Activated T-helper 1 cell treated with anti-CD3 and anti-CD28 coated beads, Interleukin-12 subunit alpha, Interleukin-12 subunit beta, Interleukin-2, Interleukin-4 antibody, amounts not matched to agents 30 ng/mL and 10 ng/mL and 1 ng/mL, durations not matched to agents 14 hours and 24 hours and 36 hours (primary cell): ENCODE results near the gene CD3G. TPM values are rescaled to one million over a fixed set of nuclear protein-coding genes. Genes with fewer than 3 reads are reported as not detected.

Experiments used
- DNase-seq: peaks from one replicate; pipeline ENCODE4 v3.0.0; 2021; ENCODE audit warnings: low spot score
- H3K27ac Mint-ChIP-seq: one replicate; pipeline ENCODE4 v1.8.0; 2021; ENCODE audit warnings: mild to moderate bottlenecking, mixed read lengths
- H3K27me3 Mint-ChIP-seq: one replicate; pipeline ENCODE4 v1.8.0; 2022; ENCODE audit warnings: mild to moderate bottlenecking, moderate library complexity, mixed read lengths; ENCODE audit not compliant: insufficient read depth
- H3K36me3 Mint-ChIP-seq: one replicate; pipeline ENCODE4 v1.8.0; 2021; ENCODE audit warnings: low read depth, mixed read lengths
- H3K4me1 Mint-ChIP-seq: one replicate; pipeline ENCODE4 v1.8.0; 2021; ENCODE audit warnings: low read depth, mixed read lengths
- H3K4me3 Mint-ChIP-seq: one replicate; pipeline ENCODE4 v1.8.0; 2021; ENCODE audit warnings: mild to moderate bottlenecking, moderate library complexity, mixed read lengths
- H3K9me3 Mint-ChIP-seq: one replicate; pipeline ENCODE4 v1.8.0; 2021; ENCODE audit warnings: mixed read lengths
- intact Hi-C: fragments of 100-400 bp; cut with micrococcal nuclease; formaldehyde crosslinking; loops from one replicate; pipeline ENCODE4 v1.15.1; 2024
- total RNA-seq: library from RNA; stranded (reverse); gene quantifications from 2 replicates; pipeline ENCODE4 v1.2.3, GENCODE V29; 2022

Gene CD3G
- total RNA-seq, 1 donor from 2014 or later, result 134 TPM

- Mint-ChIP-seq H3K9me3 (no peaks in the 10 kb centered on the region), H3K36me3 (peaks cover 42% of the 10 kb centered on the region), H3K27ac (peak overlapping the region; percentile 99), H3K4me1 (peaks cover 70% of the 10 kb centered on the region), H3K27me3 (no peaks in the 10 kb centered on the region), H3K4me3 (peak overlapping the region; percentile 90)
- intact Hi-C loops, result no loop called here
- no peak for DNase-seq
These were observed 4.7 kb upstream of the CD3G start for GRCh38 chr11:118339281-118339961.

DNA sequence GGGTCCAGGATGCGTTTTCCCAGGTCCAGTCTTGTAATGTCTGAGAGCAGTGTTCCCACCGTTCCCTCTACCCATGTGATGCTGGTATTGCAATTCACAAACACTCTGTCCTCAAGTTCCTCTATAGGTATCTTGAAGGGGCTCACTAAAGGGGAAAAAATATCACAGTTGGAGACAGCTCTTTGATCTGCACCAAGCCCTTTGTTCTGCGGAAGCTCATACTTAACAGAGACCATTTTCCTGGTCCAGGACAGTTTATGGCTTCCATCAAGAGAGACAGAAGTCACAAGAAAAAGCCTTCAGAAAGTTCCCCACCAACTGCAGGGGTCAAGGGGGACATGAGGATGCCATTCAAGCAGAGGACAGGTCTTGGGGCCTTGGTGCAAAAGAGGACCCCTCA lies 3.7 kb upstream of the CD3G start:
- Mint-ChIP-seq H3K4me1 (peaks cover 68% of the 10 kb centered on the region), H3K9me3 (no peaks in the 10 kb centered on the region), H3K27me3 (no peaks in the 10 kb centered on the region), H3K36me3 (peaks cover 44% of the 10 kb centered on the region), H3K27ac (peak overlapping the region; percentile 99), H3K4me3 (peak overlapping the region; percentile 90)
- DNase-seq, result no peak
- intact Hi-C loops, result loop anchor here (5.0 kb wide), 1 partner anchor 193 kb away; no protein-coding TSS in a partner anchor

GRCh38 chr11:118341261-118341660 lies 2.9 kb upstream of the CD3G start:
- no peak for DNase-seq
- Mint-ChIP-seq H3K36me3 (peaks cover 48% of the 10 kb centered on the region), H3K4me3 (peak overlapping the region; percentile 90), H3K27me3 (no peaks in the 10 kb centered on the region), H3K9me3 (no peaks in the 10 kb centered on the region), H3K27ac (peak overlapping the region; percentile 86), H3K4me1 (peaks cover 72% of the 10 kb centered on the region)
- intact Hi-C loops, result loop anchor here (5.0 kb wide), 1 partner anchor 194 kb away; no protein-coding TSS in a partner anchor

DNA sequence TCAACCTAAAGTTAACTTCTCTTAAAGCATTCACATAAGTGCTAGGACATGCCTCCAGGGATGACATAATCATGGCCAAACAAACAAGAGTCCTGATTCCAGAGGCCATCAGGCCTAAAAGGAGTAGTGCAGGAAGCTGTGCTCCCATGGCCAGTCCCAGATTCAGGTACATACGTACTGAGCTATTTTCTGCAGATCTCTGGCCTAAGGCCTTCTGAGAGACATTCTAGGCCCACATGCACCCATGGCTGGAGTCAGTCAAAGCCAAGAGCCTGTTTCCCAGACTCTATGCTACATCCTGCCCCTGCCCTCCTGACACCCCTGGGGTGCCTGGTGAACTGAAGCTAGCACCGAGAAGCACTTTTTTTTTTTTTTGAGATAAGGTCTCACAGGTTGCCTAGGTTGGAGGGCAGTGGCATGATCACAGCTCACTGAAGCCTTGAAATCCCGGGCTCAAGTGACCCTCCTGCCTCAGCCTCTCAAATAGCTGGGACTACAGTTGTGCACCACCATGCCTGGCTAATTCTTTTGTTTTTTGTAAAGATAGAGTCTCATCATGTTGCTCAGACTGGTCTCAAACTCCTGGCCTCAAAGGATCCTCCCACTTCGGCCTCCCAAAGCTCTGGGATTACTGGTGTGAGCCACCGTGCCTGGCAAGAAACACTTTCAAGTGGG lies 2.2 kb upstream of the CD3G start:
- peaks cover 74% of the 10 kb centered on the region for H3K4me1 Mint-ChIP-seq
- H3K27me3 Mint-ChIP-seq, result no peaks in the 10 kb centered on the region
- H3K4me3 Mint-ChIP-seq, result peak overlapping the region; percentile 90
- no peak for DNase-seq
- intact Hi-C loops, result loop anchor here (1.0 to 5.0 kb wide), 4 partner anchors 11 to 195 kb away; partner anchors contain the start of gene KMT2A
- peaks cover 46% of the 10 kb centered on the region for H3K36me3 Mint-ChIP-seq
- peak overlapping the region; percentile 86 for H3K27ac Mint-ChIP-seq
- H3K9me3 Mint-ChIP-seq, result no peaks in the 10 kb centered on the region

- H3K9me3 Mint-ChIP-seq, result no peaks in the 10 kb centered on the region
- H3K27ac Mint-ChIP-seq, result peak within 1 kb of the TSS; percentile 86
- H3K36me3 Mint-ChIP-seq, result peaks cover 48% of the 10 kb centered on the region
- H3K4me1 Mint-ChIP-seq, result peaks cover 79% of the 10 kb centered on the region
- intact Hi-C loops, result loop anchor here (1.0 to 5.0 kb wide), 4 partner anchors 11 to 195 kb away; partner anchors contain the start of gene KMT2A
- peak within 1 kb of the TSS; percentile 90 for H3K4me3 Mint-ChIP-seq
- DNase-seq, result peak; percentile 63
- H3K27me3 Mint-ChIP-seq, result no peaks in the 10 kb centered on the region
These were observed 1.5 kb upstream of the CD3G start, which contains the start of gene CD3D for GRCh38 chr11:118342503-118343161. Gene CD3D (minus strand): TSS chr11:118342705. CDS start chr11:118342607, 98 bp downstream.

DNA sequence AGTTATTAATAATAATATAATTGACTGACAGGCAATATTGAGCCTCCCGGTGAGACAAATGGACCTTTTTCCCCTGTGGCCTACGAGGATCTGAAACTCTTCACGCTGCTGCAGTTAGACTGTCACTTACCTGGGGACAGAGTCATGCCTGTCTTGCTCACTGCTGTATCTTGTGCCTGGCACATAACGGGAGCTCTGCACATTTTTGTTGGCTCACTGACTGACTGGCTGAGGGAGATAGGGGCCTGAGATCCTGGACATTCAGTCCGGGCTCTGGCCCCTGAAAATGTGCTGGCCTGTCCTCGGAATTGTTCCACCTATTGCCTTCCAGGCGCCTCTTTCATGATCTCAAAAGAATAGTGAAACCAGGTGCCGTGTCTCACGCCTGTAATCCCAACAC lies 896 bp upstream of the CD3G start:
- peaks cover 82% of the 10 kb centered on the region for H3K4me1 Mint-ChIP-seq
- no peaks in the 10 kb centered on the region for H3K9me3 Mint-ChIP-seq
- intact Hi-C loops, result loop anchor here (2.0 to 5.0 kb wide), 2 partner anchors 94 to 196 kb away; partner anchors contain the start of gene KMT2A
- peaks cover 48% of the 10 kb centered on the region for H3K36me3 Mint-ChIP-seq
- DNase-seq, result no peak
- peak overlapping the region; percentile 90 for H3K4me3 Mint-ChIP-seq
- H3K27me3 Mint-ChIP-seq, result no peaks in the 10 kb centered on the region
- peak overlapping the region; percentile 86 for H3K27ac Mint-ChIP-seq

DNA sequence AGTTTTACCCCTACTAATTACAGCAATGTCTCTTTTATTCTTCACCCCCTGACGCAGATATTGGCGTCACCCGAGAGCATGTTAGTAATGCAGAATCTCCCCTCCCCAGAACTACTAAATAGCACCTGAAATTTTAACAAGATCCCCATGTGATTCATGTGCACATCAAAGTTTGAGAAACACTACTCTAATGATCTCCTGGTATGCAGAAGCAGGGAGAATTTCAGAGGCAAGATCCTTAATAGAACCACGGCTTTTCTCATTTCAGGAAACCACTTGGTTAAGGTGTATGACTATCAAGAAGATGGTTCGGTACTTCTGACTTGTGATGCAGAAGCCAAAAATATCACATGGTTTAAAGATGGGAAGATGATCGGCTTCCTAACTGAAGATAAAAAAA lies 5.3 kb downstream of the CD3G start:
- intact Hi-C loops, result no loop called here
- no peak for DNase-seq
- peaks cover 54% of the 10 kb centered on the region for H3K36me3 Mint-ChIP-seq
- H3K4me3 Mint-ChIP-seq, result no peak overlapping the region
- peak overlapping the region; percentile 74 for H3K27ac Mint-ChIP-seq
- H3K9me3 Mint-ChIP-seq, result no peaks in the 10 kb centered on the region
- peaks cover 63% of the 10 kb centered on the region for H3K4me1 Mint-ChIP-seq
- no peaks in the 10 kb centered on the region for H3K27me3 Mint-ChIP-seq

DNA sequence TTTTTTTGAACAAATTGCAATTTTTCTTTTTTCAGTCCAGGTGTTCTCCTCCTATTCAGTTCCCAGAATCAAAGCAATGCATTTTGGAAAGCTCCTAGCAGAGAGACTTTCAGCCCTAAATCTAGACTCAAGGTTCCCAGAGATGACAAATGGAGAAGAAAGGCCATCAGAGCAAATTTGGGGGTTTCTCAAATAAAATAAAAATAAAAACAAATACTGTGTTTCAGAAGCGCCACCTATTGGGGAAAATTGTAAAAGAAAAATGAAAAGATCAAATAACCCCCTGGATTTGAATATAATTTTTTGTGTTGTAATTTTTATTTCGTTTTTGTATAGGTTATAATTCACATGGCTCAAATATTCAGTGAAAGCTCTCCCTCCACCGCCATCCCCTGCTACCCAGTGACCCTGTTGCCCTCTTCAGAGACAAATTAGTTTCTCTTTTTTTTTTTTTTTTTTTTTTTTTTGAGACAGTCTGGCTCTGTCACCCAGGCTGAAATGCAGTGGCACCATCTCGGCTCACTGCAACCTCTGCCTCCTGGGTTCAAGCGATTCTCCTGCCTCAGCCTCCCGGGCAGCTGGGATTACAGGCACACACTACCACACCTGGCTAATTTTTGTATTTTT lies 9.1 kb downstream of the CD3G start:
- Mint-ChIP-seq H3K27ac (peak overlapping the region; percentile 40), H3K4me3 (no peak overlapping the region), H3K27me3 (no peaks in the 10 kb centered on the region), H3K4me1 (peaks cover 30% of the 10 kb centered on the region), H3K9me3 (no peaks in the 10 kb centered on the region), H3K36me3 (peaks cover 40% of the 10 kb centered on the region)
- no peak for DNase-seq
- intact Hi-C loops, result loop anchor here (1.0 kb wide), 2 partner anchors 11 to 57 kb away; partner anchors contain the start of gene CD3D

DNA sequence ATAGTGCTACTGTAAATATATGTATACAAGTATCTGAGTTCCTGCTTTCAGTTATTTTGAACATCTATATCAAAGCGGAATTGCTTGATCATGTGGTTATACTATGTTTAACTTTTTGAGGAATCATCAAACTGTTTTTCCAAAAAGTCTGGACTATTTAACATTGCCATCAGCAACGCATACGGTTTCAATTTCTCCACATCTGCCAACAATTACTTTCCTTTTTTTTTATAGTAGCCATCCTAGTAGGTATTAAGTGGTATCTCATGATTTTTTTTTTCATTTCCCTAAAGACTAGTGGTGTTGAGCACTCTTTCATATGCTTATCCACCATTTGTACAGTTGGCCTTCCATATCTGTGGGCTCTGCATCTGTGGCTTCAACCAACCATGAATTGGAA lies 13.9 kb downstream of the CD3G start:
- no peak for DNase-seq
- H3K9me3 Mint-ChIP-seq, result no peaks in the 10 kb centered on the region
- intact Hi-C loops, result loop anchor here (2.0 kb wide), 3 partner anchors 105 to 215 kb away; partner anchors contain the start of genes ARCN1 and MPZL3
- peaks cover 17% of the 10 kb centered on the region for H3K36me3 Mint-ChIP-seq
- H3K27ac Mint-ChIP-seq, result no peak overlapping the region
- peaks cover 43% of the 10 kb centered on the region for H3K4me1 Mint-ChIP-seq
- H3K4me3 Mint-ChIP-seq, result no peak overlapping the region
- H3K27me3 Mint-ChIP-seq, result no peaks in the 10 kb centered on the region

DNA sequence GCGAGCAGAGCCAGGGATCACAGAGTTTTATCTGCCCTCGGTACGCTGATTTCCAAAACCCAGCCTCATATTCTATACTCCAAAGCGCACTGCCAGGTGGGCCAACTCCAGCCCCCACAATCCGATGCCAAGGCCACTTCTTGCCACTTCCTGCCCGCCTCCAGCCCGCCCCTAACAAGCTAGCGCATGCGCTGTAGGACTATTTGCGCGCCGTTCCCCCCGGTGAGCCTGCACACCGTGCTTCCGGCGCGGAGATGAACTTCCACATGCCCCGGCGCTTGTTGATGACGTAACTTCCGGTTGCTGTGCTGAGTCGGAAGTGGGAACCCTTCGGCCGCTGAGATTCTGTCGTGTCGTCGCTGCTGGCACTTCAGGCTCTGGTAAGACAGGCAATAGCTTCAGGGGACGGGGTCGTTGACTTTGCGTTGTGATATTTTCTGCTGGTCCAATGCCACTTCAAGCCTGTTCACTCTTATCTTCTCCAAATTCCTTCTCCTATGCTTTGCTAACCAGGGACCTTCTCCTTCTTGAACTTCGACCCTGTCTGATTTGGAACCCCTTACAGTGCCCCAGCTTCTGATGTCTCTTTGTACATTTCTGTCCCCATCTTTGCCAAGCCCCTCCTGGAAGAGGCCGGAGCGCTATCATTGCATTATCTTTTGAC lies 15.3 kb downstream of the CD3G start, which contains the start of gene UBE4A:
UBE4A (plus strand) TSS at position 306 of the 664 bp plus-strand sequence. CDS start 5,481 bp downstream, outside the sequence.
- no peaks in the 10 kb centered on the region for H3K9me3 Mint-ChIP-seq
- peak within 1 kb of the TSS; percentile 95 for H3K4me3 Mint-ChIP-seq
- intact Hi-C loops, result loop anchor here (1.0 to 2.0 kb wide), 8 partner anchors 15 to 215 kb away; partner anchors contain the start of genes ARCN1, ATP5MG, CD3E and CD3G
- H3K4me1 Mint-ChIP-seq, result peaks cover 39% of the 10 kb centered on the region
- no peaks in the 10 kb centered on the region for H3K27me3 Mint-ChIP-seq
- H3K36me3 Mint-ChIP-seq, result peaks cover 16% of the 10 kb centered on the region
- DNase-seq, result peak; percentile 94
- peak within 1 kb of the TSS; percentile 89 for H3K27ac Mint-ChIP-seq

- H3K36me3 Mint-ChIP-seq, result peaks cover 54% of the 10 kb centered on the region
- H3K9me3 Mint-ChIP-seq, result no peaks in the 10 kb centered on the region
- DNase-seq, result no peak
- intact Hi-C loops, result no loop called here
- no peaks in the 10 kb centered on the region for H3K27me3 Mint-ChIP-seq
- no peak overlapping the region for H3K4me3 Mint-ChIP-seq
- H3K27ac Mint-ChIP-seq, result no peak overlapping the region
- peaks cover 24% of the 10 kb centered on the region for H3K4me1 Mint-ChIP-seq
These were observed 20.9 kb downstream of the CD3G start for GRCh38 chr11:118364956-118365615.
